Neuronal stem cell (in vitro differentiated cells): ENCODE results near the gene NAALADL2.

Experiments used
- DNase-seq: peaks from one replicate; pipeline ENCODE4 v3.0.0-alpha.2; 2013; ENCODE audit warnings: low spot score
- H2AFZ ChIP-seq: one replicate; pipeline ENCODE4 v1.6.1; 2013; ENCODE audit warnings: mild to moderate bottlenecking, low read length, inconsistent platforms
- H2AK5ac ChIP-seq: 2 replicates; pipeline ENCODE4 v1.6.1; 2013; ENCODE audit warnings: low read depth, mild to moderate bottlenecking, inconsistent platforms, low read length, moderate library complexity, mixed read lengths
- H2BK120ac ChIP-seq: 2 replicates; pipeline ENCODE4 v1.6.1; 2013; ENCODE audit warnings: low read depth, mild to moderate bottlenecking, inconsistent platforms, low read length, moderate library complexity, mixed read lengths
- H2BK12ac ChIP-seq: one replicate; pipeline ENCODE4 v1.6.1; 2013; ENCODE audit warnings: low read length, inconsistent platforms
- H2BK15ac ChIP-seq: 2 replicates; pipeline ENCODE4 v1.6.1; 2013; ENCODE audit warnings: mild to moderate bottlenecking, low read length, inconsistent platforms, mixed read lengths
- H2BK5ac ChIP-seq: one replicate; pipeline ENCODE4 v1.6.1; 2013; ENCODE audit warnings: inconsistent platforms, mild to moderate bottlenecking, low read length, moderate library complexity
- H3K14ac ChIP-seq: one replicate; pipeline ENCODE4 v1.6.1; 2013; ENCODE audit warnings: low read length, inconsistent platforms
- H3K18ac ChIP-seq: 2 replicates; pipeline ENCODE4 v1.6.1; 2013; ENCODE audit warnings: low read length, inconsistent platforms
- H3K23ac ChIP-seq: 2 replicates; pipeline ENCODE4 v1.6.1; 2013; ENCODE audit warnings: low read depth, mild to moderate bottlenecking, mixed read lengths, low read length, inconsistent platforms; ENCODE audit not compliant: poor library complexity
- H3K27ac ChIP-seq: replicated peaks from 3 replicates; pipeline ENCODE4 v1.5.1; 2013; ENCODE audit warnings: low read length, inconsistent platforms
- H3K27me3 ChIP-seq, 3 experiments: 2 replicates each; pipeline ENCODE4 v1.6.1; 2013; ENCODE audit warnings: low read length in 3 of 3, mild to moderate bottlenecking in 2 of 3, inconsistent platforms in 1 of 3, low read depth in 1 of 3, mixed read lengths in 1 of 3, moderate library complexity in 1 of 3; ENCODE audit not compliant: control insufficient read depth in 3 of 3, insufficient read depth in 3 of 3
- H3K36me3 ChIP-seq, 2 donors: replicated peaks in 1 of 2; 2 replicates each; pipeline ENCODE4 v1.6.1; 2013; ENCODE audit warnings: low read length in 2 of 2; ENCODE audit not compliant: control insufficient read depth in 2 of 2, insufficient read depth in 2 of 2
- H3K4ac ChIP-seq: 2 replicates; pipeline ENCODE4 v1.6.1; 2013; ENCODE audit warnings: inconsistent platforms, mild to moderate bottlenecking, low read length, moderate library complexity
- H3K4me1 ChIP-seq, 2 donors: 1 replicate in 1 of 2; 2 replicates in 1 of 2; pipeline ENCODE4 v1.6.1; 2013; ENCODE audit warnings: low read length in 2 of 2, low read depth in 1 of 2; ENCODE audit not compliant: control insufficient read depth in 2 of 2, insufficient read depth in 1 of 2
- H3K4me2 ChIP-seq: one replicate; pipeline ENCODE4 v1.6.1; 2013; ENCODE audit warnings: mild to moderate bottlenecking, low read length, inconsistent platforms; ENCODE audit not compliant: insufficient read depth, poor library complexity, severe bottlenecking
- H3K4me3 ChIP-seq, 2 donors: 2 replicates each; pipeline ENCODE4 v1.5.1; 2013; ENCODE audit warnings: low read length in 2 of 2, mild to moderate bottlenecking in 2 of 2, inconsistent platforms in 1 of 2, moderate library complexity in 1 of 2
- H3K79me1 ChIP-seq: one replicate; pipeline ENCODE4 v1.6.1; 2013; ENCODE audit warnings: low read depth, mild to moderate bottlenecking, inconsistent platforms, low read length, moderate library complexity
- H3K9ac ChIP-seq: one replicate; pipeline ENCODE4 v1.6.1; 2013; ENCODE audit warnings: mild to moderate bottlenecking, low read depth, low read length, inconsistent platforms; ENCODE audit not compliant: poor library complexity
- H3K9me3 ChIP-seq, 2 donors: replicated peaks in 1 of 2; 2 replicates each; pipeline versions ENCODE3 to v1.6.1; 2013; ENCODE audit warnings: low read length in 2 of 2, mild to moderate bottlenecking in 2 of 2, inconsistent platforms in 1 of 2, low read depth in 1 of 2, mixed read lengths in 1 of 2, moderate library complexity in 1 of 2; ENCODE audit not compliant: control insufficient read depth in 2 of 2, insufficient read depth in 1 of 2
- H4K8ac ChIP-seq: one replicate; pipeline ENCODE4 v1.6.1; 2013; ENCODE audit warnings: low read depth, mild to moderate bottlenecking, inconsistent platforms, low read length, moderate library complexity
- H4K91ac ChIP-seq: one replicate; pipeline ENCODE4 v1.6.1; 2013; ENCODE audit warnings: low read length, low read depth, mild to moderate bottlenecking, inconsistent platforms; ENCODE audit not compliant: poor library complexity
- WGBS, 2 donors: extraction: QIAGEN DNeasy Blood & Tissue Kit; methylation state at CpG; one replicate each; pipeline ENCODE4 v1.1.7; 2013; ENCODE audit warnings: missing lambda C conversion rate in 2 of 2, mixed read lengths in 1 of 2; ENCODE audit not compliant: insufficient read length in 2 of 2, insufficient replicate concordance in 1 of 2; ENCODE audit errors: extremely low coverage in 2 of 2; 5-methylcytosine and 5-hydroxymethylcytosine counted together

Gene NAALADL2

DNA sequence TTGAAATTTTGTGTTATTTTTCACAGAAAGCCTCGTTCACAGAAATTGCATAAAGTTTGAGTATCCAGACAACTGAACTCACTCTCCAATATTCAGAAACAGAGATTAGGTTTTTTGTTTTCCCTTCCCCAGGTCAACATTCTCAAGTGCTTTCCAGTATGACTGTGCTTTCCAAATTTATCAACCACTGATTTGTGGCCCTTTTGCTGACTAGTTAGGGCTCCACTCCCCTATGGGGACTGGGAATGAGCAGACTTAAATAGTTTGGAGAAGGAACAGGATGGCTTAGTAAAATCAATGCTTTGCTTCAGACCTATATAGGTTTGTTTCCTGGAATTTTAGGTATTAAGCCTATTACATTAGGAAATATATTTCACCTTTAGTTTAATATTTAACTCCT is 38.2 kb upstream of the NAALADL2 start:
- DNase-seq = no peak
- Histone ChIP-seq H3K9me3 (no peaks in the 10 kb centered on the region), H3K79me1 (no peaks in the 10 kb centered on the region), H2BK15ac (no peak overlapping the region), H3K4ac (no peak overlapping the region), H2AFZ (no peak overlapping the region), H3K36me3 (no peaks in the 10 kb centered on the region), H2AK5ac (no peak overlapping the region), H3K14ac (no peak overlapping the region), H3K4me1 (no peaks in the 10 kb centered on the region), H2BK120ac (no peak overlapping the region), H4K8ac (no peak overlapping the region), H3K18ac (no peak overlapping the region), H2BK12ac (no peak overlapping the region), H3K4me2 (no peak overlapping the region), H3K9ac (no peak overlapping the region), H4K91ac (no peak overlapping the region), H3K23ac (no peak overlapping the region), H3K27me3 (no peaks in the 10 kb centered on the region), H2BK5ac (no peak overlapping the region), H3K27ac (no peak overlapping the region), H3K4me3 (no peak overlapping the region)
- no CpG with 5 or more reads among the region's 1 CpG for WGBS, 2 donors

DNA sequence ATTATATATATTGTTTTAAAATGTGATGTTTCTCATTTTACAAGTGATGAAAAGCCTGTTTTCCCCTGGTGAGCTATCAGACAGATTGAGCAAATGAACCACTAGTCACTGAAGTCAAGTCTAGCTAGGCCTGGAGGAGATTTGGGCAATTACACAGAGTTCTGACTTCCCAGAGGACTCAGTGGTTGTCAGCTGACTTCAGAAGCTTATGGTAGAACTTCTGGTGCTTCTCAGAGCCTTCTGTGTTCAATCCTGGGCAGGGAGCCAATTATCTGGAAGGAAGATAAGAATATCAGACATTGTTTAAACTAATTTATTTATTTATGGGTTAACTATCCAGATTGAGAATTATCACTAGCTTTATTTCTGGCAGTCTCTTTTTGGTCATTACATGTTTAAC is 37.7 kb upstream of the NAALADL2 start:
- H2BK12ac ChIP-seq = no peak overlapping the region
- H3K14ac ChIP-seq = no peak overlapping the region
- no peaks in the 10 kb centered on the region for H3K9me3 ChIP-seq
- H3K27ac ChIP-seq = no peak overlapping the region
- H3K4me3 ChIP-seq = no peak overlapping the region
- no peak overlapping the region for H3K4ac ChIP-seq
- H2AFZ ChIP-seq = no peak overlapping the region
- no peak overlapping the region for H2BK120ac ChIP-seq
- no peak overlapping the region for H4K91ac ChIP-seq
- H4K8ac ChIP-seq = no peak overlapping the region
- H2BK5ac ChIP-seq = no peak overlapping the region
- no peaks in the 10 kb centered on the region for H3K79me1 ChIP-seq
- no peak overlapping the region for H3K9ac ChIP-seq
- no peaks in the 10 kb centered on the region for H3K36me3 ChIP-seq
- H2AK5ac ChIP-seq = no peak overlapping the region
- H3K4me2 ChIP-seq = no peak overlapping the region
- H2BK15ac ChIP-seq = no peak overlapping the region
- H3K27me3 ChIP-seq = no peaks in the 10 kb centered on the region
- H3K23ac ChIP-seq = no peak overlapping the region
- no peak overlapping the region for H3K18ac ChIP-seq
- no peaks in the 10 kb centered on the region for H3K4me1 ChIP-seq
- no peak for DNase-seq

DNA sequence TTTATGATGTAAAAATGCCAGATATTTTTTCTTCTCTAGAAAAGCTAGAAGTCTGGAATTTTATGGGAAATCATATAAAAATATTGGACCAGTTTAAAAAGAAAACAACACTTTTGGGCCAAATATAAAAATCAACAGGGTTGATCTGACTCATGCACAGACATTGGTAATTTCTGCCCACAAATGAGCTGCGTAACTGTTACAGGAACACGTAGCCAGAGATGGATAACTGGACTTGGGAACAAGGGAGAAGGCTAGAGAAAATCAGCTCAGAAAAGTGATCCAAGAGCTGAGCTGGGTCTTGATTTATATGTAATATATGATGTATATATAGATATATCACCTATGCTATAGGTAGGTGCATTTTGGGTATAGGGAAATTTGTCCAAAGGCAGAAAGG is 36.8 kb upstream of the NAALADL2 start:
- H3K36me3 ChIP-seq = no peaks in the 10 kb centered on the region
- no peak overlapping the region for H2AFZ ChIP-seq
- no peak for DNase-seq
- H4K8ac ChIP-seq = no peak overlapping the region
- no CpG with 5 or more reads among the region's 2 CpGs for WGBS, 2 donors
- H3K18ac ChIP-seq = no peak overlapping the region
- no peaks in the 10 kb centered on the region for H3K4me1 ChIP-seq
- no peak overlapping the region for H2AK5ac ChIP-seq
- no peak overlapping the region for H2BK15ac ChIP-seq
- H2BK12ac ChIP-seq = no peak overlapping the region
- H2BK120ac ChIP-seq = no peak overlapping the region
- no peaks in the 10 kb centered on the region for H3K27me3 ChIP-seq
- H3K9ac ChIP-seq = no peak overlapping the region
- no peak overlapping the region for H4K91ac ChIP-seq
- H2BK5ac ChIP-seq = no peak overlapping the region
- no peaks in the 10 kb centered on the region for H3K9me3 ChIP-seq
- no peak overlapping the region for H3K23ac ChIP-seq
- H3K79me1 ChIP-seq = no peaks in the 10 kb centered on the region
- H3K14ac ChIP-seq = no peak overlapping the region
- no peak overlapping the region for H3K27ac ChIP-seq
- no peak overlapping the region for H3K4ac ChIP-seq
- no peak overlapping the region for H3K4me3 ChIP-seq
- H3K4me2 ChIP-seq = no peak overlapping the region

DNA sequence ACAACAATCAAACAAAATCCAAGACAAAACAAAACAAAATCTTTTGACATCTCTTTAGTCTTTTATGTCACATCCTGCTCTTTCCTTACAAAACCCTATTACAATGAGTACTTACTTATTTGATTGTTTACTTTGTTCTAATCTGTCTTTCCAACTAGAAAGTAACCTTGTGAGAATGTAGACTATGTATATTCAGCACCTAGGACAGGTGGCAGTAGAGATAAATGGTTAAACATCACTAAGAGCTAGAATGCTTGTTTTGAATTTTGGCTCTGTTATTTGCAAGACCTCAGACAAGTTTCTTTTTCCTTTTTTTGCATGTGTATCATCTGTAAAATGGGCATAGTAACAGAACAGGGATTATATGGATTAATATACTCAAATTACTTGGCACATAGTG is 33.1 kb upstream of the NAALADL2 start:
- H2BK120ac ChIP-seq = no peak overlapping the region
- no peak overlapping the region for H2BK5ac ChIP-seq
- H3K79me1 ChIP-seq = no peaks in the 10 kb centered on the region
- H4K8ac ChIP-seq = no peak overlapping the region
- no peak overlapping the region for H2BK15ac ChIP-seq
- H3K36me3 ChIP-seq = no peaks in the 10 kb centered on the region
- DNase-seq = no peak
- no peak overlapping the region for H2AK5ac ChIP-seq
- no peak overlapping the region for H3K14ac ChIP-seq
- no peak overlapping the region for H3K27ac ChIP-seq
- no peak overlapping the region for H3K23ac ChIP-seq
- H3K18ac ChIP-seq = no peak overlapping the region
- H3K4me3 ChIP-seq = no peak overlapping the region
- no peak overlapping the region for H3K9ac ChIP-seq
- H3K9me3 ChIP-seq = no peaks in the 10 kb centered on the region
- no peak overlapping the region for H2AFZ ChIP-seq
- H4K91ac ChIP-seq = no peak overlapping the region
- H3K27me3 ChIP-seq = no peaks in the 10 kb centered on the region
- no peaks in the 10 kb centered on the region for H3K4me1 ChIP-seq
- H2BK12ac ChIP-seq = no peak overlapping the region
- H3K4ac ChIP-seq = no peak overlapping the region
- no peak overlapping the region for H3K4me2 ChIP-seq
